HG02798 (cell line): Measurements from ENCODE around the gene RNASE9.
"Not testable (repeated sequence)": the region's sequence is repeated elsewhere in the genome, so short reads cannot be mapped to it uniquely, and the experiment has no call there.

Experiments
- ATAC-seq: cut with Tn5 transposase; IDR thresholded peaks from one replicate; pipeline ENCODE4 v1.9.1; 2021; ENCODE audit warnings: mild to moderate bottlenecking; ENCODE audit not compliant: unreplicated experiment, poor library complexity

RNASE9 gene

DNA sequence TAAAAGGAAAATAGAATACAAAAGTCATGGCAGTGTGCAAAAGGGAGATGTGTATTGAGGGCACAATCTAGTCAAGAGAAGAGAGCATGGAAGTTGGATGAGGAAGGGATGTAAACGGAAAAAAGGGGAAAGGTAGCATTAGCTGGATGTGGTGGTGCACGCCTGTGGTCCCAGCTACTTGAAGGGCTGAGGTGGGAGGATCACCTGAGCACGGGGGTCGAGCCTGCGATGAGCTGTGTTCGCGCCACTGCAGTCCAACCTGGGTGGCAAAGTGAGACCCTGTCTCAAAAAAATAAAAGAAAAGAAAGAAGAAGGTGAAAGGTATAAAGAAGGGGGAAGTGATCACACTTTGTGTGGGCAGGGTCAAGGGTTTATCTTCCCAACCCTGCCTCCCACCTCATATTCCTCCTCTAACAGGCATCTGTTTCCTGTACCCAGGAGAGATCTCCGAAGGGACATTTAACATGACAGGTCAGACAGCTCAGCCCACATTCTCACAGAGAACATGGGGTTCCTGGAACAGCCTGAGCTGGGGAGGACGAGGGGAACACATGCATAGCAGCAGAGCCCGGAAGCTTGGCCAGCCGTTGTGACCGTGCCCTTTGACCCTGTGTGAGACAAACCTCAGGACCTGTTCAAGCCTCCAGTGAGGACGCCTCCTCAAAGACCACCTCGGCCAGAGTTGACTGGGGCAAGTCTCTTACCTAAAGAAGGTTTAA lies 18.1 kb upstream of the RNASE9 start:
- ATAC-seq, result no peak

DNA sequence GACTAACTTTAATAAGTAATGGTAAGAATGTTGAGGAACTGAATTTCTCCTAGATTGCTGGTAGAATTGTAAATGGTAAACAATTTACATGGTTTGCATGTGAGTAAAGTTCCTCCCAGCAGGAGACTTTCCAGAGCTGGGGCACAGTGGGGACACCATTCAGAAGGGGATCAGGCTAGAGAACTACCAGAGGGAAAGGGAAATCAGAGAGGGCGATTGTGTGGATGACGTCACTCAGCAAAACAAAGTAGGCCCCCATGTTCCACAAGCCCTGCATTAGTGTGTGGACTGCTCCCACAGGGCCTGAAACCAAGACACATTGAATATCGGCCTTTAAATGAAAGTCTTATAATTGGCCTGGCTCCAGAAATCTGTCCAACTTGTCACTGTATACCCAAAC lies 17.5 kb upstream of the RNASE9 start:
- ATAC-seq, result no peak

DNA sequence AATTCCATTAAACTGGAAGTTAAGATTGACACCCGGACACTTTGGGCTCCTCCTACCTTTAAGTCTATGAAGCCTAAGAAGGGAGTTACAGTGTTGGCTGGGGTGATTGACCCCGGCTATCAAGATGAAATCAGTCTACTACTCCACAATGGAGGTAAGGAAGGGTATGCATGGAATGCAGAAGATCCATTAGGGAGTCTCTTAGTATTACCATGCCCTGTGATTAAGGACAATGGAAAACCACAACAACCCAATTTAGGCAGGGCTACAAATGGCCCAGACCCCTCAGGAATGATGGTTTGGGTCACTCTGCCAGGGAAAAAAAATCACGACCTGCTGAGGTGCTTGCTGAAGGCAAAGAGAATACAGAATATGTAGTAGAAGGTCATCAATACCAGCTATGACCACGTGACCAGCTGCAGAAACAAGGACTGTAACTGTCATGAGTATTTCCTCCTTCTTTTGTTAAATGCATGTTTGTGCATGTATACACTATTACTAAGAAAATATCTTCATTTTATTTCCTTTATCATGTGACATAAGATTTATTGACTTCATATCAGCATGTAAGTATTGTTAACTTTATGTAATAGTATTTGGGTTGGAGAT lies 11.6 kb upstream of the RNASE9 start:
- not testable (repeated sequence) for ATAC-seq

DNA sequence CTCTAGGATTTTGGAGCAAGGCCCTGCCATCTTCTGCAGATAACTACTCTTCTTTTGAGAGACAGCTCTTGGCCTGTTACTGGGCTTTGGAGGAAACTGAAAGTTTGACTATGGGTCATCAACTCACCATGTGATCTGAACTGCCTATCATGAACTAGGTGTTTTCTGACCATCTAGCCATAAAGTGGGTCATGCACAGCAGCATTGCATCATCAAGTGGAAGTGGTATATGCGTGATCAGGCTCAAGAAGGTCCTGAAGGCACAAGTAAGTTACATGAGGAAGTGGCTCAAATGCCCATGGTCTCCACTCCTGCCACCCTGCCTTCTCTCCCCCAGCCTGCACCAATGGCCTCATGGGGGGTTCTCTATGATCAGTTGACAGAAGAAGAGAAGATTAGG lies 9.9 kb upstream of the RNASE9 start:
- ATAC-seq, result not testable (repeated sequence)

DNA sequence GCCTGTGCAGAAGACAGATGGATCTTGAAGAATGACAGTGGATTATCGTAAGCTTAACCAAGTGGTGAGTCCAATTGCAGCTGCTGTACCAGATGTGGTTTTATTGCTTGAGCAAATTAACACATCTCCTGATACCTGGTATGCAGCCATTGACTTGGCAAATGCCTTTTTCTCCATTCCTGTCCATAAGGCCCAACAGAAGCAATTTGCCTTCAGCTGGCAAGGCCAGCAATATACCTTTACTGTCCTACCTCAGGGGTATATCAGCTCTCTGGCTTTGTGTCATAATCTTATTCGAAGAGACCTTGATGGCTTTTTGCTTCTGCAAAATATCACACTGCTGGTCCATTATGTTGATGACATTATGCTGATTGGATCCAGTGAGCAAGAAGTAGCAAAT lies 9.0 kb upstream of the RNASE9 start:
- ATAC-seq, result not testable (repeated sequence)

DNA sequence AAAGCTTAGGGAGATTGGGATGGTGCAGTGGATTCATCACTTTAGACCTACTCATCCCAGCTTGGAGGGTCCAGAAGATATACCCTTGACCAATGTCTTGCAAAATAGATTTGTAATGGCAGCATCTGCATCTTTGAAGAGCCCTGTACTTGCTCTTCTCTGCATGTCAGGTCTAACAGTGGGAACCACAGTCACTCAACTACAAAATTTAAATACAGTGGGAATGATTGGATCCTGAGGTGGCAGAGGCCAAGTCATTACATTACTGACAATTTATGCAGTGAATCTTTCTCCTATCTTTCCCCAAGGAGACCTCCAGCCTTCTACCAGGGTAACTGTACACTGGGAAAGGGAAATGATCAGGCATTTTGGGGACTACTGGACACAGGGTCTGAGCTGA lies 8.2 kb upstream of the RNASE9 start:
- ATAC-seq, result no peak

DNA sequence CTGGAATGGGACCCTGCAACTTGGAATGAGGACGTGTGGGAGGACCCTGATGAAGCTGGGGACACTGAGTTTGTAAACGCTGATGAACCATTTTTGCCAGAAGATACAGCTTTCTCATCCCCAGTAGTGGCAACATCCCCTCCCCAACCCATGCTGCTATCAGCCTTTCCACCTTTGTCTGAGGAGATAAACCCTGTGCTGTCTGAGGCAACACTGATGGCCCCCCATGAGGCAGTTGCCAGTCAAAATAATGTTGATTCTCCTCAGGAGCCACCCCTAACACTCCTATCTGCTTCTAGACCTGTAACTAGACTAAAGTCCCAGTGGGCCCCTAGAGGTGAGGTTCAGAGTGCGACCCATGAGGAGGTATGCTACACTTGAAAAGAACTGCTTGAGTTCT lies 7.5 kb upstream of the RNASE9 start:
- no peak for ATAC-seq

DNA sequence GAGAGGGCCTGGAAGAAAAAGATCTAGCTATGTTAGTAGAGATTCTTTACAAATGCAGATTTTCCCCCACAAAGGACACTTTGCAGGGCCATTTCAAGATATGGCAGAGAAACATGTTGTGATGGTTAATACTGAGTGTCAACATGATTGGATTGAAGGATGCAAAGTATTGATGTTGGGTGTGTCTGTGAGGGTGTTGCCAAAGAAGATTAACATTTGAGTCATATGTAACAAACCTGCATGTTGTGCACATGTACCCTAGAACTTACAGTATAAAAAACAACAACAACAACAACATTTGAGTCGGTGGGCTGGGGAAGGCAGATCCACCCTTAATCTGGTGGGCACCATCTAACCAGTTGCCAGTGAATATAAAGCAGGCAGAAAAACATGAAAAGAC lies 6.4 kb upstream of the RNASE9 start:
- ATAC-seq, result not testable (repeated sequence)

DNA sequence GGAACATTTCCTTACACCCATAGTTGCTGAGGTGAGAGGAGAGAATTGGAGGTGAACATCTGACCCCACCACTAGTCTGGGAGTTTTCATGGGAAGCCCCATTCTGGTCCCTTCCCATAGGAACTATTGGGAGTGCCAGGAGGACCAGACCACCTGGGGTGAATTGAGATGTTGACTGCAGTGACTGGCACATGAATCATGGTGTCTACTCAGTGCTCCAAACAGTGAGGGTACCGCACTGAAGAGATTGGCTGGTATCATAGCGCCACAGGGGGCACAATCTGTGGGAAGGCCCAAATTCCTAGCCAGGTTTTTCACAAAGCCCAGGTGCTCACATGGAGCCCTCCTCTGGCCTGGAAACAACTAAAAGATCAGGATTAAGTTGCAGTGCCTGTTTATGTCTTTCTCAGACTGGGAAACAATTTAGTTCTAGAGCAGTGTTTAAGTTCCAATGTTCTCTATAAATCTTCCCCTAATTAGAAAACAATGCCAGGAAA lies 3.7 kb upstream of the RNASE9 start:
- ATAC-seq, result no peak

DNA sequence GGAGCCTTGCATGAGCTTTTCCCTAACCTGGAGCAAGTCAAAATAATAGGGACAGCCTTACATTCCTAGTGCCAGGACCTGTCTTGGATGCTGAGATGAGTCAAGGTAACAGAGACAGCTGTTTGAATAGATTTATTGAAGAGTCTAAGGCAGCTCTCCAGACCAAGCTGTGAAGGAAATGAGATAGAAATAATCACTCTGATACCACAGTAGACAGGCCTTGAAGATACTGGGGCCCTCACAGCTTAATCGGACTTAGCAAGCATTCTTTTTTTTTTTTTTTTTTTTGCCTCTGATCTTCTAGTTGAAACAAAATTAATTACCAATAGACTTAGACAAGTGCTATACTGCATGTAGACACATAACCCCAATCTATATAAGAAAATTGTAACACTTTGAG lies 3.1 kb upstream of the RNASE9 start:
- ATAC-seq, result no peak

DNA sequence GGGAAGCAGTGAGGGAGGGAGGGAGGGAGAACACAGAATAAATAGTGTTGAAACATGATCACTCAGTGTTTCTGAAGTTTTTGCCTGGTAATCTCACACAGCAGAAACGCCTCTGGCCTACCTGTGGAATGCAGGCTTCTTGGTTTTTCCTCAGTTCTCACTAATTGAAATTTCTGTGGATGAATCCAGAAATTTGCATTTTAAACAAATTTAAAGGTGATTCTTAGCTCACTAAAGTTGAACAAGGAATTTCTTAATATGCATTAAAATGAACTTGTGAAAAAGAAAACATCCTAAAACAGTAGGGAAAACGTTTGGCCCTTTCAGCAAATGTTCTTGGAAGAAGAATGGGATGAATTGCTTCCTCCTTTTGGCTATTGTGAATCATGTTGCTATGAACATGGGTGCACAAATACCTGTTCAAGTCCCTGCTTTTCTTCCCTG lies 1.4 kb downstream of the RNASE9 start:
- no peak for ATAC-seq

DNA sequence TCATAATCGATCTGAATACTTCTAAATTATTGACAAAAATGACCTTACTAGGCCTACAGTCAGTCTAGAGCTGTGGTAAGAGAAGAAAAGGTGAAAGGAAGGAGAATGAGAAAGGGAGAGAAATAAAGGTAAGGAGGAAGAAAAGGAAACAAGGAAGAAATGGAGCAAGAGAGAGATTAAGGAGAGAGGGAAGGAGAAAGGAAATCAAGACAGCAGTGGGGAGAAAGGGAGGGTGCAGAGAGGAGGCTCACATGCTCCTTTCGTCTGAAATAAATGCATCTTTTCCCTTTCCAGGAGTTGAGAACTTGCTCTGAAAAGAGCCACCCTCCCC lies 3.7 kb downstream of the RNASE9 start:
- no peak for ATAC-seq

DNA sequence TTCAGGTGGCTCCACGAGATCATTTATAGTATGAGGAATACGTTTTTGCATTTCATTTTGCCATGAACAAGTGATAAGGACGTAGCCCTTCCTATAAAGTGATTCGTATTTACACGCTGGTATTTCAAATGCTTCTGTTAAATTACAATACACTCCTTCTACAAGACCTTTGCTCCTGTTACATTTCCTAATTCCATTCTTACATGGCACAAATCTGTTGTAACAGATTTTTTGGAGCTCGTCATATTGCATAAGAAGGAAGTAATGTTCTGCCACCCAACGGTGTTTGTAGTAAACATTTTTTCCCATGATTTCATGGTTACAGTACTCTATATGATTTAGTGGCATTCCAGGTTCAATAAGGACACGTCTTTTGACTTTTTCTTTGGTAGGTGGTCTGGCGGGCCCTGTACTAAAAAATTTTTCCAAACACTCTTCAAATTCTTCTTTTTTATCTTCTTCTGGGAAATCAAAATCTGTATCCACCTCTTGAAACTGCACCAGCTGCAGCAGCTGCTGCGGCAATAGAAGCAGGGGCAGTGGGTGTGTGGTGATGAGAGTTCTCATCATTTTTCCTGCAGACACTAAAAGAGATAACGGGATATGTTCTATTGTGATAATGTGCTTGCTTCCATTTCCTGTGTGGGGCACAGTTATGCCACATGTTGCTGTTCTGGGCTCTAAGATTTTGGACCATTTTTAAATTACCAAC lies 4.2 kb downstream of the RNASE9 start:
- no peak for ATAC-seq

DNA sequence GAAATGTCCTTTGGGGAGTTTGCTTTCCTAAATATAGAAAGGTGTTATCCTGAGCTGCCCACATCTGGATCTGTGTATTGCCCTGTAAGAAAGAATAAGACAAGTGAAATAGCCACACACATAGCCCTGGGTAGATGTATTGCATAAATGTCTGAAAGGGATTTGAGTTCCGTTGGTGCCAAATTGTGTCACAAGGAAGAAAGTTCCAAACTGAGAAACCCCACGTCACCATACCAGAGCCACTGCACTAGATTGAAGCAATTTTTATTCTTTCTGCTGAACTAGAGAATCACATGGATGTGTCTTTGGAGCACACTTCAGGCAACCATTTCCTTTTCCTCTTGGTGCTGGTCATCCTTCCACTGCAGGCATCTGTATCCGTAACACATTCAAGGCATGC lies 5.0 kb downstream of the RNASE9 start:
- ATAC-seq, result no peak

DNA sequence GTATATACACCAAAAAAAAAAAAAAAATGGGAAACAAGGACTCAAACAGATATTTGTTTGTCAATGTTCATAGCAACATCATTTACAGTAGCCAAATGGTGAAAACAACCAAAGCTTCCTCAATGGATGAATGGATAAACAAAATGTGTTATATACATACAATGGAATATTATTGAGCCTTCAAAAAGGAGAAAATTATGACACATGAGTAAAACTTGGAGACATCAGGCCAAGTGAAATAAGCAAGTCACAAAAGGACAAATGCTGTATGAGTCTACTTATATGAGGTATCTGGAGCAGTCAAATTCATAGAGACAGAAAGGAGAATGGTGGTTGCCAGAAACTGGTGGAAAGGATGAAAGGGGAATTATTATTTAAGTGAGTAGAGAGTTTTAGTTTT lies 7.8 kb downstream of the RNASE9 start:
- no peak for ATAC-seq

DNA sequence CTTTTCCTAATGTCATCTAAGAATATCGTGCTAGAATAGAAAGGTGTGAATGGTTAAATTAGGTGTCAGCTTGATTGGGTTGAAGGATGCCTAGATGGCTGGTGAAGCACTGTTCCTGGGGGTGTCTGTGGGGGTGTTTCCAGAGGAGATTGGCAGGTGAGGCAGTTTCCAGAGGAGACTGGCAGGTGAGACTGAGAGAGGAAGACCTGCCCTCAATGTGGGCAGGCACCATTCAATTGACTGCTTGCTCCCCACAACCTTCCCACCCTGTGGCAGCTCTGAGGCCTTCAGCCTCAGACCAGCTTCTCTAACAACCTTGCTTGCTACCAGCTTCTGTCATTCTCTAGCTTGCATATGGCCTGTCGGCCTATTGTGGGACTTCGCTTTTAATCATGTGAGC lies 9.2 kb downstream of the RNASE9 start:
- no peak for ATAC-seq

DNA sequence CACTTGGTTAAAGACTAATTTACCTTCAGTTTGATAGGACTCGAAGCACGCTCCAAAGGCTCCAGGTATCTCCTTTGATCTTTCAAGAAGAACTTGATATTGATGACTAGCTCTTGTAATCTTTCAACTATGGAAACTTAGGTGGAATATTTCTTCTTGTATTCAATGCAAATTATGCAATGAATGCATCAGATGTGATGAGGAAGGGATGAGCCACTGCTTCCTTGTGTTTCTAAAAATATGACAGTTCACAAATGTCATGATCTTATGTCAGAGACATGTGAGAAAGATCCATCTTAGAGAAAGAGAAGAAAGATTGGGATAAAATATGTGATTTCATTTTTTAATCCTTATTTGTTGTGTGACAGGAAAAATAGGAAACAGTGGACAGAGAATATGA lies 9.9 kb downstream of the RNASE9 start:
- ATAC-seq, result no peak

DNA sequence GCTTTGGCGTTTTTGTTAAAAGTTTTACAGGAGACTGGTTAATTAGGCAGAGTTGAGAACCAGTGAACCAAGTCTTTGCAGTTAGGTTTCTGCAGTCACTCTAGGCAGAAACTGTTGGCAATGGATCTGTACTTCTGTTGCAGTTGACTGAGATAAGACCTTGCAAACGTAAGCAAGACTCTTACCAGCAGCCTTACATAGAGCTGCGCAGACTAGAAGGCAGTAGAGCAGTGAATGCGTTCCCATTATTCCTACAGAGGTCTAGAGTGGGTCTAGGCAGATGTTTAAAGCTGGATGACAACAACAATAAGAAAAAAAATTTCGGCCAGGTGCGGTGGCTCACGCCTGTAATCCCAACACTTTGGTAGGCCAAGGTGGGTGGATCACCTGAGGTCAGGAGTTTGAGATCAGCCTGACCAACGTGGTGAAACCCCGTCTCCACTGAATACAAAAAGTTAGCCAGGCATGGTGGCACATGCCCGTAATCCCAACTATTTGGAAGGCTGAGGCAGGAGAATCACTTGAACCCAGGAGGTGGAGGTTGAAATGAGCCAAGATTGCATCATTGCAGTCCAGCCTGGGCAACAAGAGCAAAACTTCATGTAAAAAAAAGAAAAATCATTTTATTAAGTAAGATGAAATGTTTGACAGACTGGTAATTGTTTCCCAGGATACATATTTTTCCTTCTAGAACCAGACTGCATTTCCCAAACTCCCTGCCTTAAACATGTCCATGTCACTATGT lies 12.3 kb downstream of the RNASE9 start:
- no peak for ATAC-seq

DNA sequence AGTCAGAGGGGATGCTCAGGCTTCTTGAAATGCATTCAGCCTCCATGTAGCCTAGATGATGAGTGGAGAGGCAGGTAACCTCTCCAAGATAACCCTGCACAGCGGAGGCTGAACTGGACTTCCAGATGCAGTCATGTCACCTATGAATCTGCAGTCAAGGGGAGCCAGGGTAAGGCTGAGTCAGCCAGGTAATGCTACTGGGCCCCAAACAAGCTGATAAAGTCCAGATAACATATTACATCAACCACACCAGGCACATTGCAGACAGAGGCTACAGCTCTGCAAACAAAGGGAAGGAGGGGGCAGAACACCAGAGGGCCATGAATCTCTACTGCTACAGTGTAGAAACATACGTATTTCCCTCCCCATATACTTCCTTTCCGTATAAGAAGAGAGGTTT lies 14.0 kb downstream of the RNASE9 start:
- no peak for ATAC-seq

DNA sequence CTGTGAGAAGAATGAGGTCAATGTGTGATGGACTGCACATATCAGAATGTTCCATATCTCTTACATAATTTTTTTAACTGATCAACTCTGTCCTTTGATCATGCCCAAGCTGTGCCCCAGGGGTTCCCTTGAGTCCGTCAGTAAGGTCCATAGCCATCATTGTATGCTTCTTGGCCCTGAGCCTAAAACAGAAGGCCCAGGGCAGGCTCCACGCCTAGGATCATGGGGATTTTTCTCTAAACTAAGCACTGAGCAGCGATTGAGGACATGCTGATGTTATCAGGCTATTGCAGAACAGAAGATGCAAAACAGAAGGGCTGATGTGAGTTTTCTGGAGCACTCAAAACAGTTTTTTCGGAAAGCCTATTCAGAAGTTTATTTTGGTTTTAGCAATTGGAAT lies 20.9 kb downstream of the RNASE9 start:
- no peak for ATAC-seq
